ENCODE measurements around the gene AKNAD1.

Gene AKNAD1

GRCh38 chr1:108882837-108883236 lies 25.9 kb upstream of the AKNAD1 start:
- H3K4me1 ChIP-seq, result peaks cover 0 to 10% (median 0%) of the 10 kb centered on the region in 4 donors
- H3K27me3 ChIP-seq, result no peaks in the 10 kb centered on the region
- H3K9me3 ChIP-seq, result no peaks in the 10 kb centered on the region
- no peaks in the 10 kb centered on the region for H3K36me3 ChIP-seq
- intact Hi-C loops (cut with DNase I; ENCODE audit: low total_unique reads), result no loop called here
- no peak for DNase-seq
- H3K27ac ChIP-seq, result no peak overlapping the region
- TF ChIP-seq CTCF (IDR thresholded peaks at IDR 0.05), result no peak
- H3K4me3 ChIP-seq, result no peak overlapping the region

- intact Hi-C loops (cut with DNase I; ENCODE audit: low total_unique reads), result no loop called here
- no peaks in the 10 kb centered on the region for H3K27me3 ChIP-seq
- no peak overlapping the region for H3K4me3 ChIP-seq
- H3K27ac ChIP-seq, result no peak overlapping the region
- no peaks in the 10 kb centered on the region for H3K9me3 ChIP-seq
- DNase-seq, result no peak
- no peak for TF ChIP-seq CTCF (IDR thresholded peaks at IDR 0.05)
- peaks cover 0 to 14% (median 0%) of the 10 kb centered on the region in 4 donors for H3K4me1 ChIP-seq
- H3K36me3 ChIP-seq, result no peaks in the 10 kb centered on the region
These were observed 24.5 kb upstream of the AKNAD1 start for GRCh38 chr1:108881369-108881768.

GRCh38 chr1:108880850-108881249 lies 24.0 kb upstream of the AKNAD1 start:
- H3K27me3 ChIP-seq, result no peaks in the 10 kb centered on the region
- H3K27ac ChIP-seq, result no peak overlapping the region
- intact Hi-C loops (cut with DNase I; ENCODE audit: low total_unique reads), result no loop called here

GRCh38 chr1:108878678-108879077 lies 21.8 kb upstream of the AKNAD1 start:
- Histone ChIP-seq H3K27me3 (no peaks in the 10 kb centered on the region), H3K4me1 (peaks cover 0 to 17% (median 0%) of the 10 kb centered on the region in 4 donors), H3K9me3 (no peaks in the 10 kb centered on the region), H3K27ac (peak overlapping the region in 1 of 2 donors; percentile 65), H3K36me3 (no peaks in the 10 kb centered on the region), H3K4me3 (no peak overlapping the region)
- TF ChIP-seq CTCF (IDR thresholded peaks at IDR 0.05), result no peak
- intact Hi-C loops (cut with DNase I; ENCODE audit: low total_unique reads), result no loop called here
- no peak for DNase-seq

More at GRCh38 chr1:108880850-108881249, 24.0 kb upstream of the AKNAD1 start:
- TF ChIP-seq CTCF (IDR thresholded peaks at IDR 0.05), result no peak
- no peak for DNase-seq
- Histone ChIP-seq H3K36me3 (no peaks in the 10 kb centered on the region), H3K9me3 (no peaks in the 10 kb centered on the region), H3K4me3 (no peak overlapping the region), H3K4me1 (peaks cover 0 to 17% (median 0%) of the 10 kb centered on the region in 4 donors)

- no peak for DNase-seq
- H3K27me3 ChIP-seq, result no peaks in the 10 kb centered on the region
- intact Hi-C loops (cut with DNase I; ENCODE audit: low total_unique reads), result no loop called here
- peak overlapping the region; percentile 72 to 89 for H3K4me3 ChIP-seq
- H3K9me3 ChIP-seq, result no peaks in the 10 kb centered on the region
- TF ChIP-seq CTCF (IDR thresholded peaks at IDR 0.05), result no peak
- H3K4me1 ChIP-seq, result peaks cover 0 to 17% (median 0%) of the 10 kb centered on the region in 4 donors
- H3K27ac ChIP-seq, result peak overlapping the region in 1 of 2 donors; percentile 65
- H3K36me3 ChIP-seq, result no peaks in the 10 kb centered on the region
These were observed 21.2 kb upstream of the AKNAD1 start for GRCh38 chr1:108878160-108878469.

Measured in tibial artery (tissue), 4 donors.